HG02763 (cell line): ENCODE results near the gene KLRC2.
A peak's percentile ranks its signal among the peaks of the same experiment; 100 is the strongest.
"Not testable (repeated sequence)": the region's sequence is repeated elsewhere in the genome, so short reads cannot be mapped to it uniquely, and the experiment has no call there.

ENCODE experiments used
- ATAC-seq: cut with Tn5 transposase; IDR thresholded peaks from one replicate; pipeline ENCODE4 v1.9.1; 2021; ENCODE audit warnings: mild to moderate bottlenecking, moderate library complexity; ENCODE audit not compliant: unreplicated experiment

Gene KLRC2

GRCh38 chr12:10406725-10407124, 29.1 kb downstream of the KLRC2 start:
- no peak for ATAC-seq

DNA sequence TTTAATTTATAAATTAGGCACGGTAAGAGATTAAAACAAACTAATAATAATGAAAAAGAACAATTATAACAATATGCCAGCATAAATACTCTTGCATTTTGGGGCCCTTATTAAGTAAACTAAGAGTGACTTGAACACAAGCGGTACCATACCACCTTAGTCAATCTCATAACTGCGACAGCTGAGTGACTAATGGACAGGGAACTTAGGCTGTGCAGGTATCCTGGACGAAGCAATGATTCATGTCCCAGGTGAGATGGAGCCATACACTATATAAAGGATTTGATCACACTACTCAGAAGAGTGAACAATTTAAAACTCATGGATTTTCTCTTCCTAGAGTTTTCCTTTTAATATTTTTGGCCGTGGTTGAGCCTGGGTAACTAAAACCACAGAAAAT, 30.5 kb downstream of the KLRC2 start:
- no peak for ATAC-seq

DNA sequence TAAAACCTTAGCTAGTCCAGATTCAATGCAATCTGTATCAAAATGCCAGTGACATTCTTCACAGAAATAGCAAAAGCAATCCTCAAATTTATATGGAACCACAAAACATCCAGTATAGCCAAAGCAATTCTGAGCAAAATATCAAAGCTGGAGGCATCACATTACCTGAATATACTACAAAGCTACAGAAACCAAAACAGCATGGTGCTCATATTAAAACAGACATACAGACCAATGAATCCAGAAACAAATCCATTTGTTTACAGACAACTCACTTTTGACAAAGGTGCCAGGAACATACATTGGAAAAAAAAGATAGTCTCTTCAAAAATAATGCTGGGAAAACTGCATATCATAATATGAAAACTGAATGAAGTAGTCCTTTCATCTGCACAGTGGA, 31.0 kb downstream of the KLRC2 start:
- ATAC-seq: no peak

DNA sequence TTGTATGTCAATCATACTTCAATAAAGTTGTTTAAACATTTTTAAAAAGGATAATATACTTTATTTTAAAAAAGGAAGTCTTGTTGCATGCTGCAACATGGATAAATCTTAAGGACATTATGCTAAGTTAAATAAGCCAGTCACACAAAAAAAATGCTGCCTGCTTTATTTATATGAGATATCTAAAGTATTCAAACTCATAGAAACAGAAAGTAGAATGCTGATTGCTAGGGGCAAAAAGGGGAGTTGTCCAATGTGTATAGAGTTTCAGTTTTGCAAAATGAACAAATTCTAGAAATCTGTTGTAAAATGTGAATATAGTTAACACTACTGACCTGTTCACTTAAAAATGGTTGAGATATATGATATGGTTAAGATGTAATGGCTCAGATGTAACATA, 35.0 kb downstream of the KLRC2 start:
- no peak for ATAC-seq

- no peak for ATAC-seq
Measured at GRCh38 chr12:10398168-10398567, 37.6 kb downstream of the KLRC2 start.

DNA sequence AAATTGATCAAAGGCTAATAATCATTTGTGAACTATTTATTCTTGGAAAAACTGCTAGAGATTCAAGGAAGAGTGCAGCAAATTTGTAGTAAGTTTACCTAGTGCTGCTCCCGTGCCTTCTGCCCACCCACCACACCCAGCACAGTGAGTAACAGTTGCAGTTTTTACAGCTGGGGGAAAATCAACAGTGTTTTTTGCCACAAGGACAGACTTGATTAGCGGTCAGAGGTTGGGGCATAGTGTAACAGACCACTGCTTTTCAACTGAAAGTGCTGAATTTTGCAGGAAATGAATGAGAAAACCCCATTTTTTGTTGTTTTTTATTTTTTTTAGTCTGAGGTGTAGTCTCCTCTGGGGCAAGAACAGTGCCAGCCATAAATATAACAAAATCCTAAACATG, 38.5 kb downstream of the KLRC2 start:
- ATAC-seq: no peak

DNA sequence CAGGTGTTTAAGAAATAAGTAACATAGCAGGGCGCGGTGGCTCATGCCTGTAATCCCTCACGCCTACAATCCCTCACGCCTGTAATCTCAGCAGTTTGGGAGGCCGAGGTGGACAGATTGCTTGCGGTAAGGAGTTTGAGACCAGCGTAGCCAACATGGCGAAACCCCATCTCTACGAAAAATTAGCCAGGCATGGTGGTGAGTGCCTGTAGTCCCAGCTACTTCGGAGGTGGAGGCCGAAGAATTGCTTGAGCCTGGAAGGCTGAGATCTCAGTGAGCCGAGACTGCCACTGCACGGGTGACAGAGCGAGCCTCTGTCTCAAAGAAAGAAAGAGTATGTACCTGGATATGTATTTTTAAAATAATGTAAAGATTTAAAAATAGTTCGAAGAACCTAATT, 39.6 kb downstream of the KLRC2 start:
- ATAC-seq: not testable (repeated sequence)

DNA sequence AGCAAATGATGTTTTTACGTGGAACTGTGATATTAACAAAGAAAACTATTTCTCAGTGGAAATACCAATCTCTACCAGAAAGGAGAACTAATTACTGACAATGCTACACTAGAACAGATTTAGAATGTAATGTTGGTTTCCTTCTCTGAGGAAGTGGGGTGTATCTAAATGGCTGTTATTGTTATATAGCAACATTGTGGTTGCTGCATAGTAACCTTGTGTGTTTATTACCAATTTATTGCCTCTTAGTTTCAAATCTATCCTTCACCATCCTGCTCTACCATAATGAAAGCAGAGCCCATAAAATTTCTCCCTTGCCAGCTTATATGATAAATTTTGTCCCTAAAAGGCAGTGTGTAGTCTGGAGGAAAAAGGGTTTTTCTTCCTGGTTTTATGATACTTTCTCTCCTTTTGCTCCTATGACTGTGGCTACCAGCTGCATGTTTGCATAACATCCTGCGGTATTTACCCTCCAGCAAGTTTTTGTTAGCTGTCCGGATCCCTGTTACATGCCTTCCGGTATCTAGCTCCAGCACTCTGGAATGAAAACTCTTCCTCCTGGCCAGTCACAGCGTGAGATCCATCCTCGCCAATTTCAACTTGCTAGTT, 40.3 kb downstream of the KLRC2 start:
- ATAC-seq: peak; percentile 62

DNA sequence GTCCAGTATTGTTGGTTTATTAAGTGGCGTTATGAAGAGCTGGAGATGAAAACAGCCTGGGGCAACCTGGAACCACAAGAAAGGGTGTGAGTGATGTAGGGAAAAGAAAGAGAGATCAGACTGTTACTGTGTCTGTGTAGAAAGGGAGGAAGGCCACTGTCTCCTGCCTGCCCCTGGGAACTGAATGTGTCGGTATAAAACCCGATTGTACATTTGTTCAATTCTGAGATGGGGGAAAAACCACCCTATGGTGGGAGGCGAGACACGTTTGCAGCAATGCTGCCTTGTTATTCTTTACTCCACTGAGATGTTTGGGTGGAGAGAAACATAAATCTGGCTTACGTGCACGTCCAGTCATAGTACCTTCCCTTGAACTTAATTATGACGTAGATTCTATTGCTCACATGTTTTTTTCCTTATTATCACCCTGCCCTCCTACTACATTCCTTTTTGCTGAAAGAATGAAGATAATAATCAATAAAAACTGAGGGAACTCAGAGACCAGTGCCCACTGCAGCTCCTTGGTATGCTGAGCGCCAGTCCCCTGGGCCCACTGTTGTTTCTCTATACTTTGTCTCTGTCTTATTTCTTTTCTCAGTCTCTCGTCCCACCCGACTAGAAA, 41.2 kb downstream of the KLRC2 start:
- not testable (repeated sequence) for ATAC-seq

- no peak for ATAC-seq
Measured at GRCh38 chr12:10393291-10393690, 42.5 kb downstream of the KLRC2 start.

GRCh38 chr12:10392394-10392930, 43.3 kb downstream of the KLRC2 start:
- peak; percentile 57 for ATAC-seq

GRCh38 chr12:10390991-10391390, 44.8 kb downstream of the KLRC2 start:
- ATAC-seq: not testable (repeated sequence)

DNA sequence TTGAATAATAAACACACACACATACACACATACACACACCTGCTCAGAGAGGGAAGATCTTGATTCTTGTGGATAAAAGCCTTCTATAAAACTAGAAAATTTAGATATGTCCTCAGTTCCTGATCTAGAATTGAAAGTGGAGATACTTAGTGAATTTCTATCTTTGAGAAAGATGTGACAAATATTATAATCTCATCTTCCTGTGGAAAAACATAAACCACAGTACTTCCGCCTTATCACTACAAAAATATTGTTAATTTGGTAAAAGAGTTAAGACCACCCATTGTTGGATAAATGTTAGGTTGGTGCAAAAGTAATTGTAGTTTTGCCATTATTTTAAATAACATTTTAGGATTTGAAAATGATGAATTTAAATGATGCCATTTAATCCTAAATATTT, 45.9 kb downstream of the KLRC2 start, which contains the start of gene KLRK1:
KLRK1 (minus strand) TSS at position 138 of the 400 bp plus-strand sequence. CDS start 1,231 bp downstream, outside the sequence.
- ATAC-seq: no peak

GRCh38 chr12:10388624-10389413, 47.0 kb downstream of the KLRC2 start:
- no peak for ATAC-seq

GRCh38 chr12:10387498-10387897, 48.3 kb downstream of the KLRC2 start:
- ATAC-seq: not testable (repeated sequence)

DNA sequence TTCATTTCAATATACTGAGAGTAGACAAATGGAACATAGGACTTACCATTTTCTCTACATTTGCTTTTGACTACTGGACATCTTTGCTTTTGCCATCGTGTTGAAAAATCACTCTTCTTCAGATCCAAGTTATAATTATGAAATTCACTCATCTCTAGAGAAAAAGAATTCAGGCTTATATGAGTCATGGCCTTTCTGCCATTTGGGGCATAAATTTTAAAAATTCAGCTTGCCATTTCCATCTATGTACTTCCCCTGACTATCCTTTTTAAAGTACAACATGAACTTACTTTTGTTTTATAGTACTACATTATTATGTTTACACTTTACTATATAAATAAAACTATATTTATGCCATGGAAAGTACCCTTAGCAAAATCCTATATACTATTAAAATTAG, 49.0 kb downstream of the KLRC2 start:
- no peak for ATAC-seq

GRCh38 chr12:10385166-10385613, 50.6 kb downstream of the KLRC2 start:
- ATAC-seq: no peak

- no peak for ATAC-seq
Measured at GRCh38 chr12:10384191-10384590, 51.6 kb downstream of the KLRC2 start.

GRCh38 chr12:10381928-10382628, 53.7 kb downstream of the KLRC2 start:
- ATAC-seq: no peak
